Lung (tissue), 12 donors: Measurements from ENCODE around the gene EYA3. TPM values are rescaled to one million over a fixed set of nuclear protein-coding genes. Genes with fewer than 3 reads are reported as not detected.
A peak's percentile ranks its signal among the peaks of the same experiment; 100 is the strongest.

Experiments used
- ATAC-seq: fragments of 200-7000 bp; cut with Tn5 transposase; one replicate; pipeline ENCODE4 v1.9.1; 2020; ENCODE audit warnings: moderate number of reproducible peaks; ENCODE audit not compliant: insufficient read depth, low FRiP score
- DNase-seq, 3 donors: peaks; one replicate each; pipeline ENCODE4 v3.0.0-alpha.2; 2013 to 2017
- H3K27ac ChIP-seq, 2 donors: one replicate each; pipeline ENCODE4 v1.5.1; 2013; ENCODE audit warnings: mild to moderate bottlenecking in 2 of 2, moderate library complexity in 2 of 2, control low read depth in 1 of 2, inconsistent platforms in 1 of 2, low read depth in 1 of 2, low read length in 1 of 2
- H3K27me3 ChIP-seq, 3 donors: one replicate each; pipeline ENCODE4 v1.5.1; 2013; ENCODE audit warnings: low read length in 2 of 3; ENCODE audit not compliant: control insufficient read depth in 3 of 3, insufficient read depth in 3 of 3
- H3K36me3 ChIP-seq, 4 donors: one replicate each; pipeline ENCODE4 v1.5.1; 2013; ENCODE audit warnings: low read length in 4 of 4, mild to moderate bottlenecking in 1 of 4, moderate library complexity in 1 of 4; ENCODE audit not compliant: control insufficient read depth in 4 of 4, insufficient read depth in 4 of 4
- H3K4me1 ChIP-seq, 5 donors: one replicate each; pipeline ENCODE4 v1.5.1; 2013; ENCODE audit warnings: low read length in 5 of 5, mild to moderate bottlenecking in 2 of 5, moderate library complexity in 1 of 5; ENCODE audit not compliant: control insufficient read depth in 5 of 5, insufficient read depth in 5 of 5
- H3K4me3 ChIP-seq: one replicate; pipeline ENCODE4 v1.5.1; 2013; ENCODE audit warnings: mild to moderate bottlenecking, control low read depth, moderate library complexity
- H3K9ac ChIP-seq, 2 donors: one replicate each; pipeline ENCODE4 v1.5.1; 2013; ENCODE audit warnings: low read length in 2 of 2, control low read depth in 1 of 2; ENCODE audit not compliant: insufficient read depth in 1 of 2
- H3K9me3 ChIP-seq, 4 donors: one replicate each; pipeline ENCODE4 v1.5.1; 2013; ENCODE audit warnings: low read length in 3 of 4, mild to moderate bottlenecking in 1 of 4, moderate library complexity in 1 of 4; ENCODE audit not compliant: control insufficient read depth in 4 of 4, insufficient read depth in 3 of 4
- WGBS, 2 donors: extraction: QIAGEN DNeasy Blood & Tissue Kit; methylation state at CpG; one replicate each; pipeline ENCODE4 v1.1.7; 2013; 5-methylcytosine and 5-hydroxymethylcytosine counted together
- polyA plus RNA-seq, 2 donors: library from polyadenylated mRNA; stranded (reverse); fragments of 200-250 nt; gene quantifications; one replicate each; pipeline ENCODE4 v1.2.1, GENCODE V29; 2013
- total RNA-seq, 2 donors: library from RNA; depleted of rRNA in 1 of 2; stranded (reverse); fragments of >200 nt in 1 of 2; gene quantifications; one replicate each; pipeline ENCODE4 v1.2.1, GENCODE V29; 2014 to 2021
- TF ChIP-seq, protein P1 (sequence below): IDR thresholded peaks from 2 replicates; pipeline ENCODE4 v1.5.1; 2012; ENCODE audit warnings: mild to moderate bottlenecking; ENCODE audit errors: control extremely low read depth, extremely low read depth
- donor health status: control.
- donor health status: control.
- donor health status: Bipolar disorder and iron deficiency.
- donor health status: healthy.
- donor health status: DM: yes; HTN: yes; CAD: no.

EYA3 gene
- total and polyA plus RNA-seq, 4 donors, result 6.3 to 21.8 (median 13.4) TPM

- peak; percentile 30 for ATAC-seq
- Histone ChIP-seq H3K9me3 (no peaks in the 10 kb centered on the region), H3K27me3 (no peaks in the 10 kb centered on the region), H3K4me3 (no peak overlapping the region), H3K36me3 (no peaks in the 10 kb centered on the region), H3K27ac (peak overlapping the region in 1 of 2 donors; percentile 74), H3K4me1 (no peaks in the 10 kb centered on the region), H3K9ac (no peak overlapping the region)
- DNase-seq, result no peak
- TF ChIP-seq, protein P1, sequence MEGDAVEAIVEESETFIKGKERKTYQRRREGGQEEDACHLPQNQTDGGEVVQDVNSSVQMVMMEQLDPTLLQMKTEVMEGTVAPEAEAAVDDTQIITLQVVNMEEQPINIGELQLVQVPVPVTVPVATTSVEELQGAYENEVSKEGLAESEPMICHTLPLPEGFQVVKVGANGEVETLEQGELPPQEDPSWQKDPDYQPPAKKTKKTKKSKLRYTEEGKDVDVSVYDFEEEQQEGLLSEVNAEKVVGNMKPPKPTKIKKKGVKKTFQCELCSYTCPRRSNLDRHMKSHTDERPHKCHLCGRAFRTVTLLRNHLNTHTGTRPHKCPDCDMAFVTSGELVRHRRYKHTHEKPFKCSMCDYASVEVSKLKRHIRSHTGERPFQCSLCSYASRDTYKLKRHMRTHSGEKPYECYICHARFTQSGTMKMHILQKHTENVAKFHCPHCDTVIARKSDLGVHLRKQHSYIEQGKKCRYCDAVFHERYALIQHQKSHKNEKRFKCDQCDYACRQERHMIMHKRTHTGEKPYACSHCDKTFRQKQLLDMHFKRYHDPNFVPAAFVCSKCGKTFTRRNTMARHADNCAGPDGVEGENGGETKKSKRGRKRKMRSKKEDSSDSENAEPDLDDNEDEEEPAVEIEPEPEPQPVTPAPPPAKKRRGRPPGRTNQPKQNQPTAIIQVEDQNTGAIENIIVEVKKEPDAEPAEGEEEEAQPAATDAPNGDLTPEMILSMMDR, result no peak
- WGBS, 2 donors, result 53 to 68% methylated on average over 5 of the region's 5 CpGs
Measured at GRCh38 chr1:28112388-28113241, 24.2 kb upstream of the EYA3 start.

- Histone ChIP-seq H3K36me3 (no peaks in the 10 kb centered on the region), H3K27me3 (no peaks in the 10 kb centered on the region), H3K9me3 (no peaks in the 10 kb centered on the region), H3K4me1 (peaks cover 0 to 2% (median 0%) of the 10 kb centered on the region in 5 donors), H3K9ac (no peak overlapping the region), H3K4me3 (no peak overlapping the region), H3K27ac (no peak overlapping the region)
- DNase-seq (no peak), ATAC-seq (no peak)
- 30 to 82% methylated on average over 2 of the region's 2 CpGs for WGBS, 2 donors
- TF ChIP-seq, protein P1, result no peak
Measured at GRCh38 chr1:28111157-28111556, 22.7 kb upstream of the EYA3 start.

DNA sequence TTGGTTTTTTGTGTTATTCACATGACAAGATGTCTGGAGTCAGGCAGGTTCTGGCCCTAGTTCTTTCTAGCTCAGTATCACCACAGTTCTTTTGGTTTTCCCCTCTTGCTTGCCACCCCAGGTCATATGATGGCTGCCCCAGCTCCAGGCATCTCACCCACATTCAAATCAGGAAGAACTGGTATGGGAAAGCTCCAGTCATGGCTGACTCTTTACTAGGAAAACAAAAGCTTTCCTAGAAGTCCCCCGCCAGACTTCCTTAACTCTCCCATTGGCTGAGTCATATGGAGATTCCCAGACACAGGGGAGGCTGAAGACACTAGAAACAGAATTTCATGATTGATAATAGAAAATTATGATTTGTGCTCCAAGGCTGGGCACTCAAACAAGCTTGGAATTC, 22.1 kb upstream of the EYA3 start:
- TF ChIP-seq, protein P1, result no peak
- ATAC-seq (no peak), DNase-seq (no peak)
- Histone ChIP-seq H3K4me3 (no peak overlapping the region), H3K27ac (peak overlapping the region in 1 of 2 donors; percentile 66), H3K27me3 (no peaks in the 10 kb centered on the region), H3K4me1 (peaks cover 0 to 2% (median 0%) of the 10 kb centered on the region in 5 donors), H3K9me3 (no peaks in the 10 kb centered on the region), H3K36me3 (no peaks in the 10 kb centered on the region), H3K9ac (no peak overlapping the region)
- 75 to 96% methylated on average over 1 of the region's 1 CpG for WGBS, 2 donors
